ENCODE results near the gene KIFAP3.
A peak's percentile ranks its signal among the peaks of the same experiment; 100 is the strongest.
"Not testable (repeated sequence)": the region's sequence is repeated elsewhere in the genome, so short reads cannot be mapped to it uniquely, and the experiment has no call there.

Gene KIFAP3

GRCh38 chr1:170063109-170063826 lies 11.2 kb downstream of the KIFAP3 start:
- no peaks in the 10 kb centered on the region for H3K9me3 ChIP-seq (ENCODE audit: severe bottlenecking)
- H3K36me3 ChIP-seq (ENCODE audit: low read depth) = no peaks in the 10 kb centered on the region
- ATAC-seq (ENCODE audit: low read depth) = peak; percentile 100
- TF ChIP-seq CTCF (IDR thresholded peaks at IDR 0.05; ENCODE audit: poor library complexity, severe bottlenecking) = no peak
- no peaks in the 10 kb centered on the region for H3K27me3 ChIP-seq (ENCODE audit: insufficient read depth, poor library complexity, severe bottlenecking)
- peak overlapping the region; percentile 85 for H3K27ac ChIP-seq (ENCODE audit: poor library complexity, severe bottlenecking)
- peak overlapping the region; percentile 6 for H3K4me3 ChIP-seq (ENCODE audit: severe bottlenecking)
- DNase-seq (ENCODE audit: low spot score) = peak; percentile 63
- H3K4me1 ChIP-seq (ENCODE audit: insufficient read depth, poor library complexity, severe bottlenecking) = peaks cover 28% of the 10 kb centered on the region

GRCh38 chr1:170061676-170062075 lies 12.8 kb downstream of the KIFAP3 start:
- not testable (repeated sequence) for H3K9me3 ChIP-seq (ENCODE audit: severe bottlenecking); H3K27me3 ChIP-seq (ENCODE audit: insufficient read depth, poor library complexity, severe bottlenecking); ATAC-seq (ENCODE audit: low read depth); DNase-seq (ENCODE audit: low spot score); H3K36me3 ChIP-seq (ENCODE audit: low read depth); H3K27ac ChIP-seq (ENCODE audit: poor library complexity, severe bottlenecking); H3K4me3 ChIP-seq (ENCODE audit: severe bottlenecking)
- H3K4me1 ChIP-seq (ENCODE audit: insufficient read depth, poor library complexity, severe bottlenecking) = peaks cover 26% of the 10 kb centered on the region

- H3K27ac ChIP-seq (ENCODE audit: poor library complexity, severe bottlenecking); H3K9me3 ChIP-seq (ENCODE audit: severe bottlenecking); H3K4me3 ChIP-seq (ENCODE audit: severe bottlenecking); ATAC-seq (ENCODE audit: low read depth); DNase-seq (ENCODE audit: low spot score); H3K27me3 ChIP-seq (ENCODE audit: insufficient read depth, poor library complexity, severe bottlenecking); H3K36me3 ChIP-seq (ENCODE audit: low read depth): not testable (repeated sequence)
- H3K4me1 ChIP-seq (ENCODE audit: insufficient read depth, poor library complexity, severe bottlenecking) = peaks cover 22% of the 10 kb centered on the region
Measured at GRCh38 chr1:170060015-170060520, 14.4 kb downstream of the KIFAP3 start.

GRCh38 chr1:170049176-170049800 lies 25.2 kb downstream of the KIFAP3 start:
- no peak for TF ChIP-seq CTCF (IDR thresholded peaks at IDR 0.05; ENCODE audit: poor library complexity, severe bottlenecking)
- no peaks in the 10 kb centered on the region for H3K4me1 ChIP-seq (ENCODE audit: insufficient read depth, poor library complexity, severe bottlenecking)
- H3K4me3 ChIP-seq (ENCODE audit: severe bottlenecking) = no peak overlapping the region
- no peaks in the 10 kb centered on the region for H3K9me3 ChIP-seq (ENCODE audit: severe bottlenecking)
- no peaks in the 10 kb centered on the region for H3K27me3 ChIP-seq (ENCODE audit: insufficient read depth, poor library complexity, severe bottlenecking)
- DNase-seq (ENCODE audit: low spot score) (no peak), ATAC-seq (ENCODE audit: low read depth) (no peak)
- H3K36me3 ChIP-seq (ENCODE audit: low read depth) = no peaks in the 10 kb centered on the region
- no peak overlapping the region for H3K27ac ChIP-seq (ENCODE audit: poor library complexity, severe bottlenecking)

GRCh38 chr1:170048515-170048914 lies 26.0 kb downstream of the KIFAP3 start:
- no peak for TF ChIP-seq CTCF (IDR thresholded peaks at IDR 0.05; ENCODE audit: poor library complexity, severe bottlenecking)
- no peaks in the 10 kb centered on the region for H3K4me1 ChIP-seq (ENCODE audit: insufficient read depth, poor library complexity, severe bottlenecking)
- H3K27me3 ChIP-seq (ENCODE audit: insufficient read depth, poor library complexity, severe bottlenecking) = no peaks in the 10 kb centered on the region
- no peak overlapping the region for H3K27ac ChIP-seq (ENCODE audit: poor library complexity, severe bottlenecking)
- no peaks in the 10 kb centered on the region for H3K9me3 ChIP-seq (ENCODE audit: severe bottlenecking)
- no peak for ATAC-seq (ENCODE audit: low read depth)
- H3K4me3 ChIP-seq (ENCODE audit: severe bottlenecking) = no peak overlapping the region
- no peak for DNase-seq (ENCODE audit: low spot score)
- no peaks in the 10 kb centered on the region for H3K36me3 ChIP-seq (ENCODE audit: low read depth)
